GM10266 (cell line): ENCODE results near the gene TMEM38B.

Experiments
- DNase-seq: peaks from one replicate; pipeline ENCODE4 v3.0.0; 2012; ENCODE audit errors: extremely low spot score
- TF ChIP-seq, protein P1 (sequence below): IDR thresholded peaks from 2 replicates; pipeline ENCODE4 v1.5.1; 2012; ENCODE audit warnings: mild to moderate bottlenecking, low read depth; ENCODE audit not compliant: control insufficient read depth, insufficient read depth; ENCODE audit errors: missing control alignments

Gene TMEM38B

DNA sequence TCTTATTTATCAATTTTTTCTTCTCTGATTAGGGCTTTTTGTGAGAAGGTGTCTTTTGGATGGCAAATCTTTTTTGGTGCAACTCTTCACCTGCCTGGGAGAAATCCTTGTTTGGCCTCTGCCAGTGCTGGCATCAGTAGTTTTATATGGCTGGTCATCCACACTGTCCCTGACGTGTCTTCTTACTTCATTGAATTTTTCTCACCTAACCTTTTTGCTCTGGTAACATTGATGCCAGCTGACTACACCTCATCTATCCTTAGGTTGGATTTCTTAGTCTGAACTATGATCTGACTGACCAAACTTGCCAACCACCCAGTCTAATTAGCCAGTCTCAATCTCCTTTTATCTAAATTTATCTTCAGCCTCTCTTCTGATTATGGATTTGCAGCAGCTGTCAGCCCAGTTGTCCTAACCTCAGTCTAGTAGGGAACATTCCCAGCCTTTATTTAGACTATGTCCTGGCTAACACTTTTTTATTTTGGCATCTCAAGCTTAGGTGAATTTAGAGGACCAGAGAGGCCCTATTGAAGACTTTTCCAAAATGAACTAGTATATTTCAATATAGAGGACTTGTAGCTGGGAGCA is 10.6 kb upstream of the TMEM38B start:
- no peak for DNase-seq
- TF ChIP-seq, protein P1, sequence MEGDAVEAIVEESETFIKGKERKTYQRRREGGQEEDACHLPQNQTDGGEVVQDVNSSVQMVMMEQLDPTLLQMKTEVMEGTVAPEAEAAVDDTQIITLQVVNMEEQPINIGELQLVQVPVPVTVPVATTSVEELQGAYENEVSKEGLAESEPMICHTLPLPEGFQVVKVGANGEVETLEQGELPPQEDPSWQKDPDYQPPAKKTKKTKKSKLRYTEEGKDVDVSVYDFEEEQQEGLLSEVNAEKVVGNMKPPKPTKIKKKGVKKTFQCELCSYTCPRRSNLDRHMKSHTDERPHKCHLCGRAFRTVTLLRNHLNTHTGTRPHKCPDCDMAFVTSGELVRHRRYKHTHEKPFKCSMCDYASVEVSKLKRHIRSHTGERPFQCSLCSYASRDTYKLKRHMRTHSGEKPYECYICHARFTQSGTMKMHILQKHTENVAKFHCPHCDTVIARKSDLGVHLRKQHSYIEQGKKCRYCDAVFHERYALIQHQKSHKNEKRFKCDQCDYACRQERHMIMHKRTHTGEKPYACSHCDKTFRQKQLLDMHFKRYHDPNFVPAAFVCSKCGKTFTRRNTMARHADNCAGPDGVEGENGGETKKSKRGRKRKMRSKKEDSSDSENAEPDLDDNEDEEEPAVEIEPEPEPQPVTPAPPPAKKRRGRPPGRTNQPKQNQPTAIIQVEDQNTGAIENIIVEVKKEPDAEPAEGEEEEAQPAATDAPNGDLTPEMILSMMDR, result no peak

DNA sequence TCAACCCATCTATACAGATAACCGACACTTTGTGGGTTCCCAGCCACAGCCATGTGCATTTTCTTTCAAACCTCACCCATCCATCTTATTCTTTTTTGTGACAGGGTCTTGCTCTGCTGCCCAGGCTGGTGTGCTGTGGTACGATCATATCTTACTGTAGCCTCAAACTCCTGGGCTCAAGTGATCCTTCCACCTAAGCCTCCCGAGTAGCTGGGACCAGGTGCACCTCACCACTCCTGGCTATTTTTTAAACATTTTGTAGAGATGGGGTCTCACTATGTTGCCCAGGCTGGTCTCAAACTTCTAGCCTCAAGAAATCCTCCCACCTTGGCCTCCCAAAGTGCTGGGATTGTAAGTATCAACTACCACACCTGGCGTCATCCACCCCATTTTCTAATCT is 7.4 kb upstream of the TMEM38B start:
- DNase-seq, result no peak
- TF ChIP-seq, protein P1, result no peak

DNA sequence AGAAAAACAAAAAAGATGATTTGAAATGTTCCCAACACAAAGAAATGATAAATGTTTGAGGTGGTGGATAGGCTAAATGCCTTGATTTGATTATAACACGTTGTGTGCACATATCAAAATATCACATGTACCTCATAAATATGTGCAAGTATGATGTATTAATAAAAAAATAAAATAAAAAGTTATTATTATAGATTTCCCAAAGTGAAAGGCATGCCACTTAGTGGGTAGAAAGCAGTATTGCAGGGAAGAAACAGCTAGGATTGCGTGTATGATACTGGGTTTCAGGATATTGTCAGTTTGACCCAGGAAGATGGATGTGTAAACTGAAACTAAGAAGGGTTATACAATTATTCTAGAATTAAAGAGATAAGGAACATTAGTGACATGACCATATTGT is 3.6 kb upstream of the TMEM38B start:
- TF ChIP-seq, protein P1, result peak; percentile 15
- no peak for DNase-seq

DNA sequence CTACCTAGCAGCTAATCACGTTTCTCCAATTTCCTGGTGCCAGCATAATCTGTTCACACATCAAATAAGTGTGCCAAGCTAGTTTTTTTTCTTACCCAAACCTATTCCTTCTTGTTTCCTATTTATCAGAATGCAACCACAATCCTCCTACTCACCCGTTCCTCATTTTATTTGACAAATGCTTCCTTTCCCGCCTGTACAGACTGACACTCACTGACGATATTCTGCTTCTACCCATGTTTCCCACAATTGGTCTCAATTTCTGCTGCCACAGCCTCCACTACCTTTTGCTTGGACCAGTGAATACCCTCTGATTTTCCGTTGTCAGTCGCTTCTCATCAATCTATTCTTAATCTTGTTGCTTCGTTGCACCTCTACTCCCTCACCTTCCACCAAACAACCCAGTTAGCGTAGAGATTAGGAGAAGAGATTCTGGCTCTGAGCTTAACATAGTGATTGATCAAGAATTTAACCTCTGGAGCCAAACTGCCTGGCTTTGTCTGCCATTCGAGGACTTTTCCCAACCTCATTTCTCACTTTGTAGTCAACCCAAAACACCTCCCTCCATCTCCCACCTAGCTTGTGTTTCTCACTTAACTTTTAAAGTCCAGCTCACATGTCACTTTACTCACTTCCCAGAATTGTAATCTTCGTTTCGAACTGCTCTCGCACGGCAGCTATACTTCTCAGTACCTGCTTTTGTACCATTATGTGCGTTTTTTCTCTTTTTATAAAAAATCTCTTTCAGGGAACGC is 729 bp upstream of the TMEM38B start:
- TF ChIP-seq, protein P1, result no peak
- peak; percentile 40 for DNase-seq

DNA sequence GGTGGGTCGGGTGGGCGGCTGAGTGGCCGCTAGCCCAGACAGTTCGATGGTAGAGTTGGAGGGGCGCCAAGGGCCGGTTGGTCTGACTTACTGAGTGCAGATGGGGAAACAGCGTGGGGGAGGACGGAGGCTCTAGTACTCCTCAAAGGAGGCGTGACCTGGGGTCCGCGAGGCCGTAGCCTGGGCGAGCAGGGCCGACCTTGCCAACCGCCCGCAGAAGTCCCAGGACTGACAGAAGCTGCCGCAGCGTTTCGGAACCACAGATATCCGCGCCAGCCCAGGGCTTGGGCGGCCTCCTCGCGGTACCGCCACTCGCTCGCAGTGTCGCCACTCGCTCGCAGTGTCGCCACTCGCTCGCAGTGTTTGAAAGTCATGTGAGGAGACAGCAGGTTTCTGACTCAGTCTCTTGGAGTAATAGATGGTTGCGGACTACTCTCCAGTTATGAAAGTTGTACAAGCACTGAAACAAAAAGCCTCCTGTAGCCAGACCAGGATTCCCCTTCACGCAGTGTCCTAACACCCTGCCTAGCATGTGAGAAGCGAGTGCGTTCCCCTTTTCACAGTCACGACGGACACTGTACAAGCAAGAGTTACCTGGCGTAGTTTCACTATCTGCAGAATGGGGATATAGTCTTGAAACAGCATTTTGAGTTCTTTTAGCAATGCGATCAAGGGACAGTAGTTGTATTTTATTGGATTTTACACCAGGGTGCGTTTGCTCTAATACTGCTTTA is 674 bp downstream of the TMEM38B start:
- TF ChIP-seq, protein P1, result no peak
- DNase-seq, result peak; percentile 64

DNA sequence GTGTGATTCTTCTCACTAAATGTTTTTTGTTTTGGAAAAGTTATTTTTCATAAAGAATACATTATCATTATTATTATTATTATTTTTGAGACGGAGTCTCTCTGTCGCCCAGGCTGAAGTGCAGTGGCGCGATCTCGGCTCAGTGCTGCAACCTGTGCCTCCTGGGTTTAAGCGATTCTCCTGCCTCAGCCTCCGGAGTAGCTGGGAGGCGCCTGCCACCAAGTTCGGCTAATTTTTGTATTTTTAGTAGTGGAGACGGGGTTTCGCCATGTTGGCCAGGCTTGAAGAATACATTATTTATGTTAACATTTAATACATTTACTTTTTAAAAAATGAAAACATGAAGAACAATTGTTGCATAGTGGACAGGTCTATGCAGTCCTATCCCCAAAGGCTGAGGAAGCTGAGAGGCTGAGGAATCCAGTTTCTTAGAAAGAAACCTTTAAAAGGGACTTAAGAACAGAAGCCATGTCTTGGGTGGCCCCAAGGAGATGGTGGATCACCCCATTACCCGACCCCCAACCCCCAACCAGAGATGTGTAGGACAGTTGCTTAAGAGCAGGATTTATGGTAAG is 2.0 kb downstream of the TMEM38B start:
- TF ChIP-seq, protein P1, result no peak
- no peak for DNase-seq

DNA sequence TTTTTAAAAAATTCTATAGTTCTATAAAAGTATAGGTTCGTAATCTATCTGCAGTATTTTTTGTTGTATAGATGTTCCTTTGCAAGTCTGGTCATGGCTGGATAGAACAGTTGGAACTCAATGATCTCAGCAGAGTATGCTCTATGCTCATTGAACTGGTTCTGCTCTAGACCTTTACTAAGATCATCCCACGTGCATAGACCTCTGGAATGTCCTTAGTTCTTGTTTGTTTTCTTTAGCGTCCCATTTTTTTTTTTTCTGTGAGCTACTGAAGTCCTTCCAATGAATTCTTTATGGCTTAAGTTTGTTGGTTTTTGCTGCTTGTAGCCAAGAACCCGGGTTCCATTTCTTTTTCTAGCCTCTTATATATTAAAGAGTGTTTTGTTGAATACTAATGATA is 3.5 kb downstream of the TMEM38B start:
- TF ChIP-seq, protein P1, result no peak

More for the DNA sequence above, 3.5 kb downstream of the TMEM38B start:
- no peak for DNase-seq
